Adrenal gland (tissue), 5 donors: Measurements from ENCODE around the gene TFEB.

Experiments used
- POLR2A ChIP-seq, 2 donors: fragments of 450-650 bp; IDR thresholded peaks; one replicate each; pipeline ENCODE4 v1.6.1; 2017; ENCODE audit warnings: antibody characterized with exemption in 2 of 2, mild to moderate bottlenecking in 2 of 2, moderate library complexity in 1 of 2
- TF ChIP-seq, protein P1 (sequence below), 6 experiments: fragments of 450-650 bp in 4 of 6; fragments of 200-600 bp in 2 of 6; sonication (generic) in 1 of 6; IDR thresholded peaks; 1 replicate in 5 of 6; 2 replicates in 1 of 6; pipeline versions ENCODE4 v1.5.1 to v1.8.0; 2016 to 2021; ENCODE audit warnings: antibody characterized with exemption in 6 of 6, mild to moderate bottlenecking in 2 of 6, moderate library complexity in 1 of 6
- donor health status: DM: no; HTN: no; CAD: no.

DNA sequence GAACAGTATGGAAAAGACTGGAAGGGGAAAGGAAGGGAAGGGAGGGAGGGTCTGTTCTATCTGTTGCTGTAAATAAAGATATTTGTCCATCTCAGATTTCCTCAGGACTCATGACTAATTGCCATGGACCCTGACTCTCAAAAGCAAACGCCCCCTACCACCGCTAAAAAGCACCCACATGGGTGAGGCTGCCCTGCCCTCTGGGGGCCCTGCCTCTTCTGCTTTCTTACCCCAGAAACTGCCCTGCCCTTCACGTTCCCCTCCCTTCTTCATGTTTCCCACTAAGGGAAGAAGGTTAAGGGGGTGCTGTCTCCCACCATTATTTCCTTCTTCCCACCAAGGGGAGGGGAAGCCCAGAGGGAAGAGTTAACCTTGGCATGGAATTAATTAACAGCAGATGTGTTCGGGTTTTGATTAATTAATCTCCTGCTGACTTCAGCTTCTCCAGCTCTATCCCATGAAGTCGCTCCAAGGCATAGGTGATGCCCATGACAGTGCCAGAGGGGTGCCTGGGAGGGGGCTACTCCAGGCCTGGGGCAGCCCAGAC is 81.2 kb downstream of the TFEB start:
- TF ChIP-seq, protein P1, sequence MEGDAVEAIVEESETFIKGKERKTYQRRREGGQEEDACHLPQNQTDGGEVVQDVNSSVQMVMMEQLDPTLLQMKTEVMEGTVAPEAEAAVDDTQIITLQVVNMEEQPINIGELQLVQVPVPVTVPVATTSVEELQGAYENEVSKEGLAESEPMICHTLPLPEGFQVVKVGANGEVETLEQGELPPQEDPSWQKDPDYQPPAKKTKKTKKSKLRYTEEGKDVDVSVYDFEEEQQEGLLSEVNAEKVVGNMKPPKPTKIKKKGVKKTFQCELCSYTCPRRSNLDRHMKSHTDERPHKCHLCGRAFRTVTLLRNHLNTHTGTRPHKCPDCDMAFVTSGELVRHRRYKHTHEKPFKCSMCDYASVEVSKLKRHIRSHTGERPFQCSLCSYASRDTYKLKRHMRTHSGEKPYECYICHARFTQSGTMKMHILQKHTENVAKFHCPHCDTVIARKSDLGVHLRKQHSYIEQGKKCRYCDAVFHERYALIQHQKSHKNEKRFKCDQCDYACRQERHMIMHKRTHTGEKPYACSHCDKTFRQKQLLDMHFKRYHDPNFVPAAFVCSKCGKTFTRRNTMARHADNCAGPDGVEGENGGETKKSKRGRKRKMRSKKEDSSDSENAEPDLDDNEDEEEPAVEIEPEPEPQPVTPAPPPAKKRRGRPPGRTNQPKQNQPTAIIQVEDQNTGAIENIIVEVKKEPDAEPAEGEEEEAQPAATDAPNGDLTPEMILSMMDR (IDR thresholded peaks at IDR 0.05) = no peak
- TF ChIP-seq POLR2A (IDR thresholded peaks at IDR 0.05) = no peak
